GM12878 (cell line): ENCODE measurements around the gene PARD6B. TPM values are rescaled to one million over a fixed set of nuclear protein-coding genes. Genes with fewer than 3 reads are reported as not detected.

Experiments
- ATAC-seq: fragments of 200-7000 bp; cut with Tn5 transposase; 3 replicates; pipeline ENCODE4 v1.9.1; 2020; ENCODE audit warnings: mild to moderate bottlenecking, moderate library complexity
- BruUV-seq: library from RNA; stranded (reverse); fragments of 400-500 nt; replicated peaks from 2 replicates; lab custom pipeline; 2021; lab: Mats Ljungman, UMichigan
- CTCF ChIA-PET: fragments of 300-600 bp; sonication (Branson Sonifier 250); formaldehyde crosslinking; extraction: SDS; loops from one replicate; lab custom pipeline; 2021; ENCODE audit warnings: inconsistent platforms; lab: Yijun Ruan, JAX
- POLR2A ChIA-PET: fragments of 350-600 bp; formaldehyde crosslinking; extraction: SDS; loops from one replicate; lab custom pipeline; 2021; ENCODE audit warnings: inconsistent platforms; lab: Charles Lee
- RAD21 ChIA-PET: fragments of 300-600 bp; sonication (Branson Sonifier 250); formaldehyde crosslinking; loops from one replicate; lab custom pipeline; 2023; ENCODE audit warnings: antibody characterized with exemption; ENCODE audit not compliant: unreplicated experiment; lab: Charles Lee
- SMC1A ChIA-PET: fragments of 300-600 bp; sonication (Branson Sonifier 250); formaldehyde crosslinking; loops from one replicate; lab custom pipeline; 2023; ENCODE audit not compliant: unreplicated experiment, uncharacterized antibody; lab: Charles Lee
- DNase-seq: peaks from one replicate; pipeline ENCODE4 v3.0.0-alpha.2; 2011; ENCODE audit warnings: low read depth, low spot score
- FAIRE-seq: peaks from 3 replicates; lab custom pipeline; 2011; peaks lifted over from hg19 to GRCh38; lab: Jason Lieb, UNC
- H2AFZ ChIP-seq: 2 replicates; pipeline ENCODE4 v1.6.0; 2011; ENCODE audit warnings: low read depth, low read length, control low read depth; ENCODE audit not compliant: control insufficient read depth
- H3K27ac ChIP-seq: 2 replicates; pipeline ENCODE4 v1.5.1; 2011; ENCODE audit warnings: control low read depth; ENCODE audit not compliant: control insufficient read depth, insufficient read depth
- H3K27me3 ChIP-seq, 2 experiments: replicated peaks in 1 of 2; 2 replicates each; pipeline versions ENCODE4 v1.6.0 to v1.6.1; 2011; ENCODE audit warnings: low read length in 1 of 2; ENCODE audit not compliant: control insufficient read depth in 2 of 2, insufficient read depth in 2 of 2
- H3K36me3 ChIP-seq, 2 experiments: 2 replicates each; pipeline ENCODE4 v1.5.1; 2011; ENCODE audit warnings: low read length in 1 of 2; ENCODE audit not compliant: control insufficient read depth in 2 of 2, insufficient read depth in 2 of 2
- H3K4me1 ChIP-seq: 2 replicates; pipeline ENCODE4 v1.6.1; 2011; ENCODE audit warnings: mild to moderate bottlenecking, low read length, moderate library complexity, mixed read lengths; ENCODE audit not compliant: control insufficient read depth, insufficient read depth
- H3K4me2 ChIP-seq: 2 replicates; pipeline ENCODE4 v1.6.0; 2011; ENCODE audit warnings: control low read depth; ENCODE audit not compliant: control insufficient read depth, insufficient read depth
- H3K4me3 ChIP-seq: fragments of 200-600 bp; sonication (generic); 2 replicates; pipeline ENCODE4 v1.5.1; 2016
- H3K79me2 ChIP-seq: 2 replicates; pipeline ENCODE4 v1.6.0; 2011; ENCODE audit warnings: low read length; ENCODE audit not compliant: control insufficient read depth, insufficient read depth
- H3K9ac ChIP-seq: 2 replicates; pipeline ENCODE4 v1.8.0; 2011; ENCODE audit warnings: low read length, control low read depth, mixed read lengths; ENCODE audit not compliant: control insufficient read depth, insufficient read depth
- H3K9me3 ChIP-seq: replicated peaks from 3 replicates; pipeline ENCODE4 v1.5.1; 2011; ENCODE audit warnings: mild to moderate bottlenecking, low read length; ENCODE audit not compliant: control insufficient read depth, insufficient read depth
- H4K20me1 ChIP-seq: 2 replicates; pipeline ENCODE4 v1.6.0; 2011; ENCODE audit not compliant: control insufficient read depth, insufficient read depth
- BHLHE40 ChIP-seq, 2 experiments: fragments of 450-650 bp in 1 of 2; IDR thresholded peaks; 2 replicates each; pipeline ENCODE4 v1.6.1; 2011 to 2017; ENCODE audit warnings: low read depth in 2 of 2, borderline replicate concordance in 1 of 2, improper control_type of control experiment in 1 of 2, low read length in 1 of 2, mild to moderate bottlenecking in 1 of 2
- CBX3 ChIP-seq: fragments of 200-600 bp; sonication (generic); IDR thresholded peaks from 2 replicates; pipeline ENCODE4 v1.6.1; 2016; ENCODE audit warnings: low read depth, borderline replicate concordance
- EP300 ChIP-seq, 2 experiments: fragments of 150-350 bp in 1 of 2; IDR thresholded peaks; 2 replicates each; pipeline ENCODE4 v1.6.1; 2011 to 2012; ENCODE audit warnings: low read depth in 2 of 2, low read length in 2 of 2, borderline replicate concordance in 1 of 2, improper control_type of control experiment in 1 of 2, inconsistent platforms in 1 of 2; ENCODE audit not compliant: control insufficient read depth in 1 of 2
- ETV6 ChIP-seq, 2 experiments: fragments of 450-650 bp in 1 of 2; IDR thresholded peaks in 1 of 2; conservative IDR thresholded peaks in 1 of 2; 2 replicates each; pipeline ENCODE4 v1.6.1; 2014; ENCODE audit warnings: antibody characterized with exemption in 1 of 2, borderline replicate concordance in 1 of 2, low read depth in 1 of 2, mild to moderate bottlenecking in 1 of 2, moderate library complexity in 1 of 2
- NFXL1 ChIP-seq: fragments of 450-650 bp; IDR thresholded peaks from 2 replicates; pipeline ENCODE4 v1.6.1; 2017; ENCODE audit warnings: antibody characterized with exemption, mild to moderate bottlenecking, borderline replicate concordance
- RUNX3 ChIP-seq: IDR thresholded peaks from 2 replicates; pipeline ENCODE4 v1.6.1; 2012; ENCODE audit warnings: low read length, inconsistent platforms
- ZNF274 ChIP-seq: IDR thresholded peaks from one replicate; pipeline ENCODE4 v1.8.0; 2011; ENCODE audit not compliant: insufficient read length, insufficient read depth
- WGBS: methylation state at CpG from one replicate; pipeline ENCODE4 v1.1.6; 2016; ENCODE audit warnings: low lambda C conversion rate; ENCODE audit not compliant: insufficient replicate concordance, insufficient coverage; ENCODE audit errors: missing lambda C conversion rate; 5-methylcytosine and 5-hydroxymethylcytosine counted together
- in situ Hi-C: fragments of 300-500 bp; cut with MboI; formaldehyde crosslinking; loops from 9 replicates; pipeline ENCODE4 v1.14.3; 2018; ENCODE audit warnings: mixed read lengths
- intact Hi-C: fragments of 100-400 bp; cut with micrococcal nuclease; formaldehyde crosslinking; loops from one replicate; pipeline ENCODE4 v1.14.2; 2022; ENCODE audit not compliant: unreplicated experiment
- polyA plus RNA-seq, 11 experiments: library from polyadenylated mRNA; depleted of rRNA in 4 of 11; unstranded in 6 of 11; stranded (reverse) in 5 of 11; fragments of >200 nt; fragmentation: Nextera tagmentation in 4 of 11; fragmentation: Illumina TruSeq in 1 of 11; extraction: Ambion mirVana in 4 of 11; extraction: Trizol in 1 of 11; gene quantifications; 1 replicate in 1 of 11; 2 replicates in 10 of 11; pipeline versions ENCODE4 v1.2.1 to v1.2.3, GENCODE V29; 2011 to 2016; ENCODE audit warnings: inconsistent platforms in 2 of 11, missing spikeins in 2 of 11, low read depth in 1 of 11
- total RNA-seq, 4 experiments: library from RNA; depleted of rRNA in 3 of 4; stranded (reverse); fragments of >200 nt in 3 of 4; fragmentation: Illumina TruSeq in 1 of 4; extraction: Trizol in 1 of 4; gene quantifications; 2 replicates each; pipeline versions ENCODE4 v1.2.1 to v1.2.3, GENCODE V29; 2013 to 2021
- TF ChIP-seq, protein P1 (sequence below): fragments of 450-650 bp; IDR thresholded peaks from 2 replicates; pipeline ENCODE4 v1.6.1; 2017; ENCODE audit warnings: mild to moderate bottlenecking, moderate library complexity
- TF ChIP-seq, protein P2 (sequence below), 3 experiments: IDR thresholded peaks in 2 of 3; conservative IDR thresholded peaks in 1 of 3; 2 replicates each; pipeline ENCODE4 v1.5.1; 2011; ENCODE audit warnings: low read depth in 3 of 3, low read length in 3 of 3, mild to moderate bottlenecking in 3 of 3, control low read depth in 2 of 3, moderate library complexity in 2 of 3, inconsistent platforms in 1 of 3, mixed read lengths in 1 of 3; ENCODE audit not compliant: control insufficient read depth in 2 of 3, insufficient read depth in 1 of 3; ENCODE audit errors: extremely low read depth in 1 of 3
- TF ChIP-seq, protein P3 (sequence below): IDR thresholded peaks from 2 replicates; pipeline ENCODE4 v1.6.1; 2011; ENCODE audit warnings: borderline replicate concordance, low read depth, mild to moderate bottlenecking, moderate library complexity, low read length; ENCODE audit not compliant: insufficient read depth, poor library complexity, severe bottlenecking
- TF ChIP-seq, protein P4 (sequence below): IDR thresholded peaks from 2 replicates; pipeline ENCODE4 v1.6.1; 2011; ENCODE audit warnings: low read depth, mild to moderate bottlenecking, low read length, moderate library complexity, borderline replicate concordance; ENCODE audit errors: extremely low read depth

The PARD6B gene
- total and polyA plus RNA-seq, 10 of the 15 experiments (the other 5 are each of a cell fraction or from before 2014, with no cell fraction given): 0.57 to 4.7 (median 2.0) TPM

DNA sequence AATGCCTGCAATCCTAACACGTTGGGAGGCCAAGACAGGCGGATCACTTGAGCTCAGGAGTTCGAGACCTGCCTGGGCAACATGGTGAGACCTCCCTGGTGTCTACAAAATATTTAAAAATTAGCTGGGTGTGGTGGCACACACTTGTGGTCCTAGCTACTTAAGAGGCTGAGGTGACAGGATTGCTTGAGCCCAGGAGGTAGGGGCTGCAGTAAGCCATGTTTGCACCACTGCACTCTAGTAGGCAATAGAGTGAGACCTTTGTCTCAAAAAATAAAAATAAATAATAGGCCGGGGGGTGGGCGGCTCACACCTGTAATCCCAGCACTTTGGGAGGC lies 21.8 kb upstream of the PARD6B start (continued):
- TF ChIP-seq EP300 (IDR thresholded peaks at IDR 0.05; ENCODE audit: borderline replicate concordance in 1 of 2, control insufficient read depth in 1 of 2, low read depth in 2 of 2, low read length in 2 of 2): no peak
- TF ChIP-seq ZNF274: no peak
- no peak for TF ChIP-seq BHLHE40 (IDR thresholded peaks at IDR 0.05; ENCODE audit: borderline replicate concordance in 1 of 2, low read depth in 2 of 2, low read length in 1 of 2)
- TF ChIP-seq, protein P1, sequence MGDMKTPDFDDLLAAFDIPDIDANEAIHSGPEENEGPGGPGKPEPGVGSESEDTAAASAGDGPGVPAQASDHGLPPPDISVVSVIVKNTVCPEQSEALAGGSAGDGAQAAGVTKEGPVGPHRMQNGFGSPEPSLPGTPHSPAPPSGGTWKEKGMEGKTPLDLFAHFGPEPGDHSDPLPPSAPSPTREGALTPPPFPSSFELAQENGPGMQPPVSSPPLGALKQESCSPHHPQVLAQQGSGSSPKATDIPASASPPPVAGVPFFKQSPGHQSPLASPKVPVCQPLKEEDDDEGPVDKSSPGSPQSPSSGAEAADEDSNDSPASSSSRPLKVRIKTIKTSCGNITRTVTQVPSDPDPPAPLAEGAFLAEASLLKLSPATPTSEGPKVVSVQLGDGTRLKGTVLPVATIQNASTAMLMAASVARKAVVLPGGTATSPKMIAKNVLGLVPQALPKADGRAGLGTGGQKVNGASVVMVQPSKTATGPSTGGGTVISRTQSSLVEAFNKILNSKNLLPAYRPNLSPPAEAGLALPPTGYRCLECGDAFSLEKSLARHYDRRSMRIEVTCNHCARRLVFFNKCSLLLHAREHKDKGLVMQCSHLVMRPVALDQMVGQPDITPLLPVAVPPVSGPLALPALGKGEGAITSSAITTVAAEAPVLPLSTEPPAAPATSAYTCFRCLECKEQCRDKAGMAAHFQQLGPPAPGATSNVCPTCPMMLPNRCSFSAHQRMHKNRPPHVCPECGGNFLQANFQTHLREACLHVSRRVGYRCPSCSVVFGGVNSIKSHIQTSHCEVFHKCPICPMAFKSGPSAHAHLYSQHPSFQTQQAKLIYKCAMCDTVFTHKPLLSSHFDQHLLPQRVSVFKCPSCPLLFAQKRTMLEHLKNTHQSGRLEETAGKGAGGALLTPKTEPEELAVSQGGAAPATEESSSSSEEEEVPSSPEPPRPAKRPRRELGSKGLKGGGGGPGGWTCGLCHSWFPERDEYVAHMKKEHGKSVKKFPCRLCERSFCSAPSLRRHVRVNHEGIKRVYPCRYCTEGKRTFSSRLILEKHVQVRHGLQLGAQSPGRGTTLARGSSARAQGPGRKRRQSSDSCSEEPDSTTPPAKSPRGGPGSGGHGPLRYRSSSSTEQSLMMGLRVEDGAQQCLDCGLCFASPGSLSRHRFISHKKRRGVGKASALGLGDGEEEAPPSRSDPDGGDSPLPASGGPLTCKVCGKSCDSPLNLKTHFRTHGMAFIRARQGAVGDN: no peak

DNA sequence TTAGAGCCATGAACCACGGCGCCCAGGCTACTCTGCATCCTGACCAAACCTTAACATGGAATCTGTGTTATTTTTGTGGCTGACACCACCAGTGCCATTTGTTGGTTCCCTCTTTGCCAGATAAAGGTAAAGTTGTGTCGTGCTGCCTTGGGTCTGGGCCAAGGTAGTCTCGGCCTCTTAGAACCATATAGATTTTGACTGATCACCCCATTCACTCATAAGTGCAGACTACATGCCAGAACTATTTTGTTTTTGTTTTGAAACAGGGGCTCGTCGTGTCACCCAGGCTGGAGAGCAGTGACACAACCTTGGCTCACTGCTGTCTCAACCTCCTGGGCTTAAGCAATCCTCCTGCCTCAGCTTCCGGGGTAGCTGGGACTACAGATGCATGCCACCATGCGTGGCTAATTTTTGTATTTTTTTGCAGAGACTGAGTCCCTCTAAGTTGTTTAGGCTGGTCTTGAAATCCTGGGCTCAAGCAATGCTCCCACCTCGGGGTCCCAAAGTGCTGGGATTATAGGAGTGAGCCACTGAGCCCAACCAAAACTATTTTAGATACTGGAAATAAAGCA lies 20.8 kb upstream of the PARD6B start:
- H3K36me3 ChIP-seq: no peaks in the 10 kb centered on the region
- 32% methylated on average over 9 of the region's 9 CpGs for WGBS
- no peak overlapping the region for H3K9ac ChIP-seq
- H3K9me3 ChIP-seq: no peaks in the 10 kb centered on the region
- ChIA-PET POLR2A (no interaction called here), SMC1A (no interaction called here), RAD21 (no interaction called here), CTCF (no interaction called here)
- no peaks in the 10 kb centered on the region for H4K20me1 ChIP-seq
- H3K4me1 ChIP-seq: no peaks in the 10 kb centered on the region
- H3K27me3 ChIP-seq: peaks cover 0 to 2% of the 10 kb centered on the region in 2 experiments; a peak in 3 of 4 replicates
- no peak overlapping the region for H3K27ac ChIP-seq
- no TSS peak for BruUV-seq
- in situ Hi-C loops (no loop called here), intact Hi-C loops (no loop called here)
- TF ChIP-seq, protein P2, sequence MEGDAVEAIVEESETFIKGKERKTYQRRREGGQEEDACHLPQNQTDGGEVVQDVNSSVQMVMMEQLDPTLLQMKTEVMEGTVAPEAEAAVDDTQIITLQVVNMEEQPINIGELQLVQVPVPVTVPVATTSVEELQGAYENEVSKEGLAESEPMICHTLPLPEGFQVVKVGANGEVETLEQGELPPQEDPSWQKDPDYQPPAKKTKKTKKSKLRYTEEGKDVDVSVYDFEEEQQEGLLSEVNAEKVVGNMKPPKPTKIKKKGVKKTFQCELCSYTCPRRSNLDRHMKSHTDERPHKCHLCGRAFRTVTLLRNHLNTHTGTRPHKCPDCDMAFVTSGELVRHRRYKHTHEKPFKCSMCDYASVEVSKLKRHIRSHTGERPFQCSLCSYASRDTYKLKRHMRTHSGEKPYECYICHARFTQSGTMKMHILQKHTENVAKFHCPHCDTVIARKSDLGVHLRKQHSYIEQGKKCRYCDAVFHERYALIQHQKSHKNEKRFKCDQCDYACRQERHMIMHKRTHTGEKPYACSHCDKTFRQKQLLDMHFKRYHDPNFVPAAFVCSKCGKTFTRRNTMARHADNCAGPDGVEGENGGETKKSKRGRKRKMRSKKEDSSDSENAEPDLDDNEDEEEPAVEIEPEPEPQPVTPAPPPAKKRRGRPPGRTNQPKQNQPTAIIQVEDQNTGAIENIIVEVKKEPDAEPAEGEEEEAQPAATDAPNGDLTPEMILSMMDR (IDR thresholded peaks at IDR 0.05 in 2 of 3, conservative IDR thresholded peaks at IDR 0.05 in 1 of 3; ENCODE audit: control insufficient read depth in 2 of 3, extremely low read depth in 1 of 3, insufficient read depth in 1 of 3, low read depth in 3 of 3, low read length in 3 of 3): no peak
- TF ChIP-seq RUNX3: no peak
- TF ChIP-seq CBX3: no peak
- TF ChIP-seq NFXL1: peak; percentile 5
- TF ChIP-seq ETV6 (conservative IDR thresholded peaks at IDR 0.05 in 1 of 2, IDR thresholded peaks at IDR 0.05 in 1 of 2; ENCODE audit: borderline replicate concordance in 1 of 2, low read depth in 1 of 2): peak in 1 of 2 experiments; percentile 82; a peak in 1 of 4 replicates
- TF ChIP-seq, protein P3, sequence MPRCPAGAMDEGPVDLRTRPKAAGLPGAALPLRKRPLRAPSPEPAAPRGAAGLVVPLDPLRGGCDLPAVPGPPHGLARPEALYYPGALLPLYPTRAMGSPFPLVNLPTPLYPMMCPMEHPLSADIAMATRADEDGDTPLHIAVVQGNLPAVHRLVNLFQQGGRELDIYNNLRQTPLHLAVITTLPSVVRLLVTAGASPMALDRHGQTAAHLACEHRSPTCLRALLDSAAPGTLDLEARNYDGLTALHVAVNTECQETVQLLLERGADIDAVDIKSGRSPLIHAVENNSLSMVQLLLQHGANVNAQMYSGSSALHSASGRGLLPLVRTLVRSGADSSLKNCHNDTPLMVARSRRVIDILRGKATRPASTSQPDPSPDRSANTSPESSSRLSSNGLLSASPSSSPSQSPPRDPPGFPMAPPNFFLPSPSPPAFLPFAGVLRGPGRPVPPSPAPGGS: no peak
- TF ChIP-seq, protein P4, sequence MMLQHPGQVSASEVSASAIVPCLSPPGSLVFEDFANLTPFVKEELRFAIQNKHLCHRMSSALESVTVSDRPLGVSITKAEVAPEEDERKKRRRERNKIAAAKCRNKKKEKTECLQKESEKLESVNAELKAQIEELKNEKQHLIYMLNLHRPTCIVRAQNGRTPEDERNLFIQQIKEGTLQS: no peak
- DNase-seq (no peak), ATAC-seq (no peak), FAIRE-seq (no peak)
- no peaks in the 10 kb centered on the region for H3K79me2 ChIP-seq
- no peak overlapping the region for H2AFZ ChIP-seq
- H3K4me2 ChIP-seq: no peak overlapping the region
- no peak overlapping the region for H3K4me3 ChIP-seq
